Right hindlimb (tissue), 1 donor: ENCODE data around the gene TMEM187.

Source experiments
- DNase-seq: peaks from one replicate; pipeline ENCODE4 v3.0.0-alpha.2; 2018

Gene TMEM187

DNA sequence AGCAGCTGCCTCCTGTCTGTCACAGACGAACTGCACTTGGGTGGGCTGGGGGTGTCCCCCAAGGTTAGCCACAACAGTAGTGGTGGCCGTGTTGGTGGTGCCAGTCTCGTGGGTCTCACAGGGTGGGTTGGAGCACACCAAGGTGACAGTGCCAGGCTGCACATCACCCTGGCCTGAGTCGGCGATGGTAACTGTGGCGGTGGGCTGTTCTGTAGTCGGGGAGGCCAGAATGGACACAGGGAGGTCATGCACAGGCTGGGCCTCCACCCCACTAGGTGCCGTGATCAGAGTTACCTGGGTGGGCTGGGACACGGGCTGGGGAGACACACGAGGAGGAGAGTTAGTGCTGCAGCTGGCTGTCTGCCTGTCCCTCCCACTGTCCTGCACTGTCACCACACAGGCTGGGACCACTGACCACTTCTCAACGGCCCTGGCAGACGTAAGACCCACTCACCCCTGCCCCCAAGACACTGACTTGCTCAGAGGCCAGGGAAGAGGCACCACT is 17.3 kb upstream of the TMEM187 start:
- DNase-seq, result no peak

DNA sequence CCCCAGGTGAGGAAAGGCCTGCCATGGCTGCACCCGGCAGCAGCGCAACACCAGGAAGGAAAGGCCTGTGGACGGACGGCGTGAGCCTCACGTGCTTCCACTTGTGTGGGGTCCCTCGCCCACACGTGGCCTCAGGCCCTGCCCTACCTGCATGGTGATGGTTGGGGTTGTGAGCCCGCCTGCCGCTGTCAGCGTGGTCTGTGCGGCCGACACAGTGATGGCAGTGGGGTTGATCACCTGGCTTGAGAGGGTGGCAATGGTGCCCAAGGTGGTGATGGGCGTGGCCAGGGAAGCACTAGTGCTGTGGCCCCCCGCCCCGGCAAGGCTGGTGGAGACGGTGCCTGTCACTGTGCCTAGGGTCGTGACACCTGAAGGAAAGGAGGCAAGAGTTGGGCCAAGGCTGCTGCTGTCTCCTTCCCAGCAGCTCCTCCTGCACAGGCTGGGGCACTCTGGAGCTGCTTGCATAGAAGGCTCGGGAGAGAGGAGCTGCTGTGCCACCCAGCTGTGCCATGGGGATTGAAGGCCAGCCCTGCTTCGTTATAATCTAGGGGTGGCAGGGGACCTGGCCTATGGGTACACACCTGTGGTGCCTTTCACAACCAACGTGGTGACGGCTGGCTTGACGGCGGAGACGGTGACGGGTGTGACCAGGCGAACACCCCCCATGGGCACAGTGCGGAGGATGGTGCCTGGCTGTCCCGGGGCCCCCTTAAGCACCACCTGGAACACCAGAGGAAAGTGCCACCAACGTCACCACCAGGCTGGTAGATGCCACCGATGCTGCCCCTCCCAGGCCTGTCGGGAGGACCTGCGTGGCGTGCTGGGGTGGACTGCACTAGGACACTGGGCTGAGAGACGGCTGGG is 16.3 kb upstream of the TMEM187 start:
- DNase-seq, result no peak

DNA sequence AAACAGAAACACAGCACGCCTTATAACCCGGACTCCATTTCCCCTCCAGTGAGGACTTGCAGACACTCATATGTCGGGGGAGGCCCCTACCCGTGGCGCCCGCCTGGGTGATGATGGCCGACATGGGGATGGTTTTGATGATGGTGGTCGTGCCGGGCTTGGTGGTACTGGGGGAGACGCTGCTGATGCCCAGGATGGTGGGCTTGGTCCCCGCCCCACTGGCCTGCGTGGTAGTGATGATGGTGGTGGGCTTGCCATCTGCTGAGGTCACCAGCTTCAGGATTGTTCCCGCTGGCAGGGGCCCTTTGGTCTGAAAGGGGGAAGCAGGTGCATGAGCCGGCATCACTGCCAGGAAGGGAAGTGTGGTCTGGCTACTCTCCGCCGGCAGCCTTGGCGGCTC is 15.3 kb upstream of the TMEM187 start:
- no peak for DNase-seq

DNA sequence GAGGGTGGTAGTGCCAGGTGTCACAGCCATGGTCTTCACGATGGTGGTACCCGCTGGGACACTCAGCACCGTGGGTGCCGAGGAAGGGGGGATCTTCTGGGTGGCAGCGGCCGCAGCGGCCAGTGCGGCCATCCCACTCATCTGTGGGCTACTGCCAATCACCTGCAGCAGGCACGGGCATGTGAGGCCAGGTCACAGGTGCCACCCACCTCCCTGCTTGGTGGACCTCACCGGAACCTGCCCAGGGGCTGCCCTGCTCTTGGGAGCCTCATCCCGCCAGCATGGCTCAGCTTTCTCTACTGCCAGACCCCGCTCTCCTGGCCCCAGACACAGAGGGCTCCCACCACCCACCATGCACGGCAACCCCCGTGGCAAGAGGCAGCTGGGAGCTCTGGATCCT is 13.9 kb upstream of the TMEM187 start:
- DNase-seq, result no peak

DNA sequence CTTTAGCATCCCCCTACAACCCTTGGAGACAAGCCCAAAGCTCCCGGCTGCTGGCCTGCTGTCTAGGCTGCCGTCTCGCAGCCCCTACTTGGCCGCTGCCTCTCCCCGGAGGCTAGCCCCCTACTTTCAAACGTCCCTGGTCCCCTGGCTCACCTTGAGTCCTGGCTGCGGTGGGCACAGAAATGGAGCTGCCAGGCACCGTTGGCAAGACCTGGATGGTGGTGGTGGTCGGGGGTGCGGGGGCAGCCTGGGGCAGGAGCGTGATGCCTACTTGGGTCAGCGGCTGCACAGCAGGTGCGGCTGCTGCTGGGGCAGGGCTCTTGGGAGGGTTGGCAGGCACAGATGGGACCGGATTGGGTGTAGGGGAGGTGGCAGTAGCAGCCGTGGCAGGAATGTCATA is 12.9 kb upstream of the TMEM187 start:
- no peak for DNase-seq

DNA sequence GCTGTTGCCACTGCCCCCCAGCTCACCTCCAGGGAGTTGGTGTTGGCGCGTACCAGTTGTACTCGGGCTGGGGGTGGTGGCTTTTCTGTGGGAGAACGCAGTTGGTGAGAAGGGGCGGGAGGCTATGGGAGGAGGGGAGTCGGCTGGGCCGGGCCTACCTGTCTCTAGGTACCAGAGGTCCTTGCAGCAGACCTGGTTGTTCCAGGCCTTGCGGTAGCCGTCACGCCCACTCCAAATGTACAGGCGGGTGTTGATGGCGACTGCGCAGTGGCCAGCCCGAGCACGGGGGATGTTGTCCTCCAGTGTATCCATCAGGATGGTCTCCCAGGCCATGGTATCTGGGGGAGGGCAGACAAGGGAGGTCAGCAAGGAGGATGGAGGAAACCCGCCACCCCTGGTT is 12.5 kb upstream of the TMEM187 start:
- DNase-seq, result no peak

DNA sequence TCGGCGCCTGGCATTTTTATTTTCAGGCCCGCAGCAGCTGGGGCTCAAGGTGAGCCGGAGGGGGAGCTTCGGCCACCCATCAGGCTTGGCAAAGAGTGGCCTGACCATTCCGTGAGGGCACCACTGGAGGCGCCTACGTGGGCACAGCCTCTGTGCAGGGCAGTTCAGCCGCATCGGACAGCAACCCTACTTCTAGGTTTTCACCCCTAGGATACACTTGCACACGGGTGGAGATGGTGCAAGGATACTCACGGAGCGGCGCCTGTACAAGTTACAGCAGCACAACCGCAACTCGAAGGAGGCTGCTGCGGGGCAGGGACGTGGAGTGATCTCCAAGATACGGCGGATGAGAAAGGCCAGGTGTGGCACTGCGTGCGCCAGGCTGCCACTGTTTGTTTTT is 11.8 kb upstream of the TMEM187 start:
- DNase-seq, result no peak

DNA sequence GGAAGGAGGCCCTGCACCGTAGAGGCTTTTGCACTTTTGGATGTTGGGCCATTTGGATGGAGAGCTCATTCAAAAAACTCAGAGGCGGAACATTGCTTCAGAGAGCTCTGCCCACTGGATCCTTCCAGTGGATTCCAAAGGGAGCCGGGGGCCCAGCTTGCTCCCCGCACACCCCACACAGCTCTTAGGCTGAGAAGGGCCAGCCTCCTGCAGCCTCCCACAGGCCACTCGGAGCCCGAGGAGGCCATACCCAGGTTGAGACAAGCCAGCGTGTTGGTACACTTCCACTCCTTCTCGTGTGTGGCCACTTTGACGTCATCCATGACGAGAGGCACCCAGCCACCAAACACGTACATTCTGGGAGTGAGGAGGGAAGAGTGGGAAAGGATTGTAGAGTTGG is 11.3 kb upstream of the TMEM187 start:
- DNase-seq, result no peak

DNA sequence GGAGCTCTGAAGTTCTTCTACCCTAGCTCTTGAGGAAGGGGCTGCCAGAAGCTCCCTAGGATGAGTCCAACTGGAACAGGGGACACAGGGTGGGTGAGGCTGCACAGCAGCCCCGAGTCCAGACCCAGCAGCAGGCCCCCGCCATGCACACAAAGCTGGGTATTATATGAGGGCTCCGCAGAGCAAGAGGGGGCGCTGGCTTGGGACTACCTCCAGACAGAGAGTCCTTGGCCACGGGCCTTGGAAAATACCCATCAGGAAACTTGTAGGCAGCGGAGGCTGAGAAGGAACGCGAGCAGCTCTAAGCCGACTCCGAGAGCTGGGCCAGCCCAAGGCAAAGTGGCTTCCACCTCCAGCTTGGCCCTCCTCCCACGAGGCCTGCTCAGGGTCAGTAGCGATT is 9.0 kb upstream of the TMEM187 start:
- DNase-seq, result no peak

DNA sequence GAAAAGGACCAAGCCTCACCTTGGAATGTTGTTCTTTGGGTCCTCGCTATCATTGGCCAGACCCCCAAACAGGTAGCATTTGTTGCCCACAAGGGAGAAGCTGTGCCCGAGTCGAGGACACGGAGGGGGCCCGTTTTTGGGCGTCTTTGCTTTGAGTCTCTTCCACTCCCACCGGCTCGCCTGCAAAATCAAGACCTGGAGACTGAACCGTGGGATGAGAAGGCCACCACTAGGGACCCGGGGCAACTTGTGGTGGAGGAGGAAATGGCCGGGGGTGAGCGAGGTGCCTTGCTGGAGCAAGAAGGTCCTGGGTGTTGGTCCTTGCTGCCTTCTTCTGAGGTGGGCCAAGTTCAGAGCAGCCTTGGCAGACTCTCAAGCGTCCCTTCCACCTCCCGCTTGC is 8.4 kb upstream of the TMEM187 start:
- no peak for DNase-seq

DNA sequence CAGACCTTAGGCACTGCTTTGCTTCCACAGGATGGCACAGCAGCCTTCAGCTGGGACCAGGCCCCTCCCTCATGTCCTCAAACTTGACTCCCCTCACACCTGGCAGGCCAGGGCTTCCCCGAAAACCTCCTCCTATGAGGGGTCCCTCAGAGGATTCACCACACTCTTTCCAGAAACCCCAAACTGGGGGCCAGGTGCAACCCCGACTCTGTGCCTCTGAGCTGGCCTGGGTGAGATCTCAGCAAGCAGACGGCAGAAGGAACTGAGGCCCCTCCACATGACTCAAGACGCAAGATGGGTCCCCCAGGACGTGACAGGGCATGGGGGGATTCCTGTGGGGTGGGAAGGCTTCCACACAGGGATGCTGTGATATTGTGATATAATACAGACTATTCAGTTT is 7.1 kb upstream of the TMEM187 start:
- no peak for DNase-seq

DNA sequence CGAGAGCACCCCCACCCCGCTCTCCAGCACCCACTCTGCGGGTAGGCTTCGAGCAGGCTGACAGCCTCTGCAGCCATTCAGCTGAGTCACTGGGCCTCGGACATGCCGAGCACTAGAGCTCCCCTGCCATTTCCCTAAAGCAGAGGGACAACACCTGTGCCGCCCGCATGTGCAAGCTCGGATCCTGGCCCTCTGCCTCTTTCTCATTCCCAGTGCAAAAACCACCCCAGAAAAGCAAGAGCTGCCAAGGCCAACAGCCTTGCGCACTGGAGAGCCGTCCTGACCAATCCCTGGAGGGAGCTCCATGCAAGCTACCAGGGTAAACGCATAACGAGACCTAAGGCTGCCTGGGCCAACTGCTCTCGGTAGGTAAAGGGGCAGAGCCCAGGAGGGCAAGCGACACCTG is 6.3 kb upstream of the TMEM187 start:
- DNase-seq, result no peak

DNA sequence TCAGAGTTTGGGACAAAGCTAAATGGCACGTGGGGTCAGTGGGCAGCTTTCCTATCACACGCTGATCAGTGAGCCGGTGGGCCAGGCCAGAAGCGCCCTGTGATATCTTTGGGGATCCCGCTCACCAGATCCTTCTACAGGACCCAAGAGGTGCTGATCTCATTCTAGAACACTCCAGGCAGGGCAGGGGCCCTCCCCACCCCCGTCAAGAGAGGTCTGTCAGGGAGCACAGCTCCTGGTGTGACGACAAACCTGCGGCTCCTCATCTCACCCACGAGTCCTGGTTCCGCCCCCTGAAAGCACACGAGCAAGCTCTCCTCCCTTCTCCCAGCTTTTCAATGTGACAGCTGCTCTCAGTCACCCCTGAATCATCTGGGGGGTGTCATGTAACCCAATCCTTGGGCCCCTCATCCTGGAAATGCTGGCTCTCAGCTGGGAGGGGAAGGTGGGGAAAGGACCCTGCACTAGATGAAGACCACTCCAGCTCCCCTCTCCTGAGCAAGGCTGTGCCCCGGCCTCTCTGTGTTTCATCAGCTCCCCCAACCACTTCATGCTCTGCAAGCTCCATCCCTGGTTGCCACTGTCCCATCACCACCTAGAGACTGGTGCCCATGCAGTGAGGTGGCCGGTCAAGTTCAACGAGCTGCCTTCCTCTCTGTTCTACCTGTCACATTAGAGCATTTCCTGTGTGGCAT is 5.6 kb upstream of the TMEM187 start:
- DNase-seq, result no peak

DNA sequence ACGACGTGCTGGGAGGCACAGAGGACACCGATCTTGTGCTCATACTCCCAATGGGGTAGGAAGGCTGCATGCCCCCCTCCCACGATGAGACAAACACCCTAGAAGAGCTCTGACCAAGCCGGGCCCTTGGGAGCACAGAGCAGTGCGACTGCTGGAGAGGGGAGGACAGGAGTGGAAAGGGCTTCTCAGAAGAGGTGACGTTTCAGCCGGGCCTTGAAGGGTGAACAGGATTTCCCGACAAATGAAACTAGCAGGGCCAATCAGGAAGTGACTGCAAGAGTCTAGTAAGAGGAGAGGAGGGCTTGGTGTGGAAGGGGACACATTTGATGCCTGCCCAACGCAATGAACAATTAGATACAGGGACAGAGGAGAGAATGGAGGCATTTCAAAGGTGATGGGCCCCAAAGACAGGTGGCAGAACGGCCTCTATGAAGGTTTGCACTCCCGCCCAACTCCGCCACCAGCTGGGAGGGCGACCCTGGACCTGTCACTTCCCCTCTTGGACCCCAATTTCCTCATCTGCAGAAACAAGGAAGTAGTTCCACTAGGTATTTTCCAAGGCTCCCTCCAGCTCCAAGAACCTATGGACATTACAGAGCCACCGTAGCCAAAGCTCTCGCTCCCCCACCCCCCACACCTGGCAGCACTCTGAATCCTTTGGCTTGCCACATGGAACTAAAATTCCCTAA is 4.9 kb upstream of the TMEM187 start:
- no peak for DNase-seq

DNA sequence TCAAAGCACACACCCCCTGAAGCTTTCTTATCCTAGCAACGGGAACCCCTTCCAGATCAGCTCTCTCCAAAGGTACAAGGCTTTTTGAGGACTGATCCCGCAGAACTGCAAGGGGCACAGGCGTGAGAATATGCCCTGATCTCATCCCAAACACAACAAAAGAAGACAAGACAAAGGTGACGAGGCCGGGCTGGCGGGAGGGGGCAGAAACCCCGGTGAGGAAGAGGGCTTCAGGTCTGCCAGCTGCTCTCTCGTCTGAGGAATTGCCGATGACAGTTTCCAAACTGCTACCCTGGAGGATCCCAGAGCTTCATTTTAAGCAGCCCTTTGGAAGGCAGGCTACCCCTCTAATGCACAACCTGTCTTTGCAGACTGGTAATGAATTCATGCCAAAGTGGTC is 4.3 kb upstream of the TMEM187 start:
- no peak for DNase-seq

DNA sequence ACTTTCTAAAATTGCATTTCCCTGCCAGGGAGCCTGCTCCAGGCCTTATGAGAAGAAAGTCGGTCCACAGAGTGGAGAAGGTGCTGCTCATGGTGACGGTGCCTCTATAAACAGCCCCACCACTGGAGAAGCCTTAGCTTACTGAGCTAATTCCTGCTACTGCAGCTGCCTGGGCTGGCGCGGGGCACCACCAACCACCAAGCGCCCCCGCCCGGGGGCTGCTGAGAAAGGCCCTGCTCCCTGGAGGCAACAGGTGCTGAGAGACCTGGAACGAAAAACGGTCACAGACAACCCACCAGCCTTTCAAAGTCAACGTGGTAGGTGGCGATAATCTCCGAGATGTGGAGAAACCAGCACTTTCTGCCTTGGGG is 3.8 kb upstream of the TMEM187 start:
- DNase-seq, result no peak

DNA sequence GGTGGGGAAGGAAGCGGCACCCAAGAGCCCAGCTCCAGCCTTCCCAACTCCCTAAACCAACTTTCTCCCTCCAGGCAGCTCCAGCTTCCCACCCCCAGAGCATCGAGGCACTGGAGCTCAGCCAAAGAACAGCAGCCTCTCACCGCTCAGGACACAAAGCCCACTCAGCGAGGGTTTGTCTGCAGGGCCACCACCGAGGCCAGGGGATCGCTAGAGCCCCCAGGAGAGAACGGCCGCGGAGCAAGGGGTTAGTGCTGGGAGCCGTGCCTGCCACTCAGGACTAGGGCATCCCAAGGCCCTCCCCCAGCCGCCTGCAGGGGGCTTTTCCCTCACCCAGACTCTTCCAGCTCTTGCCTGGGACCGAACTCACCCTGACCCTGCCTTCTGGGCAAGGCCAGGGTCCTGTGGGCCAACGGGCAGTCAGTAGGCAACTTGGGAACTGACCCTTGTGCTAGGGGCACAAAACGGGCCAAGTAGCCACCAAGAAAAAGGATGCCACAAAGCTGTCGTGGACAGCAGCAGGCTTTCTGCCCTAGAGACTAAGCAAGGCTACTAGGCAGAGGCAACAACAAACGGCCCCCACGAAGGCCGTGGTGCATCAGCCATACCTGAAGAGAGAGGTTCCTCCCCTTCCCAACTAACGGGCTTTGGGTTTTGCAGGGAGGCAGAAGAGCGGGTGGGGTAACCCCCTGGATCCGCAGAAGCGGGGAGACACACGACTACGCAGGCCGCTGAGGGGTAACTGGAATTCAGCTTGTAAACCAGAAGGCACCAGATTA is 3.2 kb upstream of the TMEM187 start:
- DNase-seq, result no peak

DNA sequence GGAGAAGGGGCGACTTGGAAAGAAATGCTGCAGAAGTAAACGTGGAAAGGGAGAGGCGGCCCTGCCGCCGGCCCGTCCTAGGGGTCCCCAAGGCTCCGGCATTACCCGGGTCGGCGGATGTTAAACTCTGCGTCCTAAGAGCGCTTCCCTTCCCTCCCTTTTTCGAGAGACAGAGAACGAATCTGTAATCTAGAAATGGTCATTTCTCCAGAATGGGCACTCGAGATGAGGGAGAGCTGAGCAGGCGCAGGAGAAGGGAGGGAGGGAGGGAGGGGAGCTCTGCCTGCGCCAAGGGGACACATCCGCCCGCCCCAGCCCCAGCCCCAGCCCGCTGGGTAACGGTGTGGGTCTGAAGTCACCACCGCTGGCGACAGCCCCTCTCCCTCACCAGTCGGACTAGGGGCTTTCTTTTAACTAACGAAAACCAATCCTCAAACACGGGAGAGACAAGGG is 2.6 kb upstream of the TMEM187 start:
- peak; percentile 68 for DNase-seq

DNA sequence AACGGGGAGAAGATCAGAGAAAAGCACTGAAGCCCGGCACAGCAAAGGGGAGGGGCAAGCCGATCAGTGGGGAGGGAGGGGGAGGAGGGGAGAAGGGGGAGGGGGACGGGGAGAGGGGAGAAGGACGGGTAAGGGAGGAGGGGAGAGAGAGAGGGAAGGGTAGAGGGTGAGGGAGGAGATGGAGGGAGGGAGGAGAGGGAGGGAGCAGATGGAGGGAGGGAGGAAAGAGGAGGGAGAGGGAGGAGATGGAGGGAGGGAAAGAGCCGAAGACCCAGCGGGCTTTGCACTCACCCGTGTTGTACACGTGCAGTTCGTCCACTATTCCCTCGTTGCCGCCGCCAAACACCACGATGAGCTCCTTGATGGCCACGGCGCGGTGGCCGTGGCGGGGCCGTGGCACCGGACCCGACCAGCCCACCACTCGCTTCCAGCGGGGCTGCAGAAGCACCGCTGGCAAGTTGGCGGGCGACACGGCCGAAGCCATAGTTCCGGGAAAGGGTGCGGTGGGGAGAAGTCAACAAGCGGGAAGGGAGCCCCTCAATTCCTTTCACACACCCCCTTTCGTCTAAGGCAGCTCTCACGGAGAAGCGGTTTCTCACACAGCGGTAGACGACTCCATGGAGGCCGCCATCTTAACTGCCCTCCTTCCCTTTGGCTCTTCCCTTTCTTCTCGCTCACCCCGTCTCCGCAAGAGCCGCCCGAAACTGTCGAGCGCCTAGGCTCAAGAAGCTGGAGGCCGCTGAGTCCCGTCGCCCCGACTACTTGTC is 2.0 kb upstream of the TMEM187 start:
- DNase-seq, result peak; percentile 79

DNA sequence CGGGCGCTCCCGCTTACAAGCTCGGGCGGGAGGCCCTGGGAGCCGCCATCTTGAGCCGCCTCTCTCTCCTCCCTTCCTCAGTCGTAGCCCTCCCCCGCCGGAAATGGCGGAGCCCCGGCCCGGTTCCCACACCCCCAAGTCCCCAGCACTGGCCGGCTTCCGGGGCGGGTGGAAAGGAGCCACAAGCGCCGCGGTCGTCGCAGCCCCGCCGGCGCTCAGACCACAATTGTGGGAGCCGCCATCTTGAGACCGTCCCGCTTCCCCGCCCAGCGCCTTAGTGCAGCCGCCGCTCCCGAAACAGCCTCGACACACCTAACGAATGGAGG is 1.5 kb upstream of the TMEM187 start:
- peak; percentile 88 for DNase-seq

DNA sequence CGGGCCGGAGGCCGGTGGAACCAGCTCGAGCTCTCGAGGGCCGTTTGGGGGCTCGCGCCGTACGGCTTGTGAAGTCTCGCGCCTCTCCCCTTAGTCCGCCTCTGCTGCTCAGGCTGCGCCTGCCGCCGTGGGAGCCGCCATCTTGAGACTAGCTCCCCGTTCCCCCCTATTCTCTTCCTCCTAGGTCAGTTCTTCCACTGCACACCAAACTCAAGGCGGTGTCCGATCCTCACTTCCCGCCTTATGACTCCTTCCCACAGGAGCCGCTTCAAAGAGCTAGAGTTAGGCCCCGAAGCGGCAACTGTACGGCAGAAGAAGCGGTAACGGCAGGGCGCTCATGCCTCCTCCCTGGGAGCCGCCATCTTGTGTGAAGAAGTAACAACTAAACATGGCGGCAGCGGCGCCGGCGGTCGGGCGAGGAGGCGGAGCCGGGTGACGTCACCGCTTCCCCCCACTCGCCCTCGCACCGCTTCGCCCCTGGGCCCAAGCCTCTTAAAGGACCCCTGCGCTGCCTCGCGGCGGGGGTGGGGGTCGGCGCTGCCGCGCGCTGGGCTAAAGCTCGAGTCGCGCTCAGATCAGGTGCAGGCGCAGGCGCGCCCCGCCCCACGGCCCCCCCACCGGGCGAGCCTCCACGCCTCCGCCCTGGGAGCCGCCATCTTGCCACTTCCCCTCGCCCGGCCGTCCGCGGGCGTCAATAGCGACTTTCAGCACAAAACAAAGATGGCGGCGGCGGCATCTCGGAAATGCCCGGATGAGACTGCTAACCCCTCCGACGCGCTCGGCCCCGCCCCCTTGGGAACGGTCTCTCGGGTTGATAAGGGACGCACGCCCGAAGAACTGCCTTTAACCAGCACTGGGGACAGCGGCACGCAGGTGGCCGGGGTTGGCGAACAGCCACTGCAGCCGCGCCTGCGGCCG is 845 bp upstream of the TMEM187 start, which contains the start of gene HCFC1:
Gene HCFC1, minus strand, starts transcription at position 369 of the 918 bp plus-strand sequence. CDS start 978 bp downstream, outside the sequence.
- DNase-seq, result peak; percentile 96
